ENCODE data around the gene TMBIM4.

DNA sequence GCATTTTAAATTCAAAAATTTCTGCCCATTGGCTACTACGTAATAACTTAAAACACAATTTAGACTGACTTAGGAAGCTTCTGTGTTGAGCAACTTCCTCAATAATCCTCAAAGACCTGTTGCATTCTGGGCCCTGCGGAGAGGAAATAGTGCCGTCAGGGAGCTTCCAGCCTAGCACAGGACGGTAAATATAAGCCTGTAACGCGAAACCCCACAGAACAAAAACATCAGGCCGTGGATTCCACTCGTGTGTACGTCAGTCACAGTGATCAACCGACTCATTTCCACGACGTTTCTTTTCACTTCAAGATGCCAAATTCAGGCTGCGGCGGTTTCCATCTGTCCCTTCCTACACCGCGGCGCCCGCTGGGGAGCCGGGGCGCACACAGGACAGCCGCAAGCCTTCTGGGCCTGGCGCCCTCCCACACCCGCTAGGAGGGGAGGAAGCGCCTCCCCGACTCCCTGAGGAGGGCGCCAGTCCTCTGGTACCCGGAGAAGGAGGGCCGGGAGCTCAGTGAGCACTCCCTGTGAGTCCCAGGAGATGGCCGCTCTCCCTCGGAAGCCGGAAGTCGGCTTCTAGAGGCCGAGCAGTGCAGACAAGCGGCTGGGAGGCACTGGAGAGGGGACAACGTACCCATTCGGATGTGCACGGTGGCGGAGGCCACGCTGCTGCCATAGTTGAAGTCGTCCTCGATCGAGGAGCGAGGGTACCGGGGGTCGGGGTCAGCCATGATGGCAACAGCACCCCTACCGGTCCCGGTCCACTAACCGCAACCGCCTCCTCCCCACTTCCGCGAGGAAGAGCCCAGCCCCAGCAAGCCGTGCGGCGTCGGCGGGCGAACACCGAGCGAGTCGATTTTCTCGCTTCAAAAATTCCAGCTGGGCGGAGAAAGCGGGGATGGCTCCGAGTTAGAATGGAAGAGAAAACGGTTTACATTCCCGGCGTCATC lies at the start of gene TMBIM4:
- TF ChIP-seq, protein P1, sequence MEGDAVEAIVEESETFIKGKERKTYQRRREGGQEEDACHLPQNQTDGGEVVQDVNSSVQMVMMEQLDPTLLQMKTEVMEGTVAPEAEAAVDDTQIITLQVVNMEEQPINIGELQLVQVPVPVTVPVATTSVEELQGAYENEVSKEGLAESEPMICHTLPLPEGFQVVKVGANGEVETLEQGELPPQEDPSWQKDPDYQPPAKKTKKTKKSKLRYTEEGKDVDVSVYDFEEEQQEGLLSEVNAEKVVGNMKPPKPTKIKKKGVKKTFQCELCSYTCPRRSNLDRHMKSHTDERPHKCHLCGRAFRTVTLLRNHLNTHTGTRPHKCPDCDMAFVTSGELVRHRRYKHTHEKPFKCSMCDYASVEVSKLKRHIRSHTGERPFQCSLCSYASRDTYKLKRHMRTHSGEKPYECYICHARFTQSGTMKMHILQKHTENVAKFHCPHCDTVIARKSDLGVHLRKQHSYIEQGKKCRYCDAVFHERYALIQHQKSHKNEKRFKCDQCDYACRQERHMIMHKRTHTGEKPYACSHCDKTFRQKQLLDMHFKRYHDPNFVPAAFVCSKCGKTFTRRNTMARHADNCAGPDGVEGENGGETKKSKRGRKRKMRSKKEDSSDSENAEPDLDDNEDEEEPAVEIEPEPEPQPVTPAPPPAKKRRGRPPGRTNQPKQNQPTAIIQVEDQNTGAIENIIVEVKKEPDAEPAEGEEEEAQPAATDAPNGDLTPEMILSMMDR (IDR thresholded peaks at IDR 0.05): peak; percentile 77
- TF ChIP-seq TCF7L2 (IDR thresholded peaks at IDR 0.05; ENCODE audit: low read depth, low read length): peak; percentile 49; the same call in 1 of the 2 replicates
